GM18873 (cell line): Measurements from ENCODE around the gene RACGAP1.
"Not testable (repeated sequence)": the region's sequence is repeated elsewhere in the genome, so short reads cannot be mapped to it uniquely, and the experiment has no call there.

Source experiments
- ATAC-seq: cut with Tn5 transposase; IDR thresholded peaks from one replicate; pipeline ENCODE4 v1.9.1; 2021; ENCODE audit warnings: mild to moderate bottlenecking, moderate library complexity, moderate number of reproducible peaks; ENCODE audit not compliant: unreplicated experiment, low FRiP score

RACGAP1 gene

GRCh38 chr12:50003595-50003994, 21.7 kb downstream of the RACGAP1 start:
- ATAC-seq: no peak

GRCh38 chr12:49998453-49998852, 26.8 kb downstream of the RACGAP1 start:
- no peak for ATAC-seq

GRCh38 chr12:49990273-49990672, 35.0 kb downstream of the RACGAP1 start:
- no peak for ATAC-seq

- not testable (repeated sequence) for ATAC-seq
These were observed 35.9 kb downstream of the RACGAP1 start for GRCh38 chr12:49989400-49989799.

- no peak for ATAC-seq
These were observed 37.5 kb downstream of the RACGAP1 start for GRCh38 chr12:49987625-49988303.

GRCh38 chr12:49986476-49986875, 38.8 kb downstream of the RACGAP1 start:
- not testable (repeated sequence) for ATAC-seq

- no peak for ATAC-seq
These were observed 39.3 kb downstream of the RACGAP1 start for GRCh38 chr12:49985981-49986380.

- no peak for ATAC-seq
These were observed 40.6 kb downstream of the RACGAP1 start for GRCh38 chr12:49984476-49985359.

- ATAC-seq: no peak
These were observed 41.4 kb downstream of the RACGAP1 start for GRCh38 chr12:49983892-49984291.

GRCh38 chr12:49982246-49983087, 42.8 kb downstream of the RACGAP1 start:
- ATAC-seq: no peak

GRCh38 chr12:49980501-49981349, 44.6 kb downstream of the RACGAP1 start:
- ATAC-seq: no peak

GRCh38 chr12:49979791-49980190, 45.5 kb downstream of the RACGAP1 start:
- ATAC-seq: no peak

- no peak for ATAC-seq
These were observed 46.2 kb downstream of the RACGAP1 start for GRCh38 chr12:49979016-49979586.

GRCh38 chr12:49978125-49978524, 47.2 kb downstream of the RACGAP1 start:
- no peak for ATAC-seq

- ATAC-seq: no peak
These were observed 48.7 kb downstream of the RACGAP1 start for GRCh38 chr12:49976557-49976956.

GRCh38 chr12:49975318-49975761, 50.0 kb downstream of the RACGAP1 start:
- ATAC-seq: no peak

GRCh38 chr12:49974677-49975317, 50.5 kb downstream of the RACGAP1 start:
- ATAC-seq: no peak

- ATAC-seq: no peak
These were observed 51.0 kb downstream of the RACGAP1 start for GRCh38 chr12:49974231-49974675.

GRCh38 chr12:49973361-49973830, 51.9 kb downstream of the RACGAP1 start:
- no peak for ATAC-seq
